HG03159 (cell line): ENCODE data around the gene XXYLT1.
"Not testable (repeated sequence)": the region's sequence is repeated elsewhere in the genome, so short reads cannot be mapped to it uniquely, and the experiment has no call there.

Experiments
- ATAC-seq: cut with Tn5 transposase; IDR thresholded peaks from one replicate; pipeline ENCODE4 v1.9.1; 2021; ENCODE audit warnings: mild to moderate bottlenecking, moderate library complexity; ENCODE audit not compliant: unreplicated experiment

The XXYLT1 gene

GRCh38 chr3:195270817-195271409 lies at the start of gene XXYLT1:
TSS of gene XXYLT1 (minus strand) at chr3:195271159. CDS start at chr3:195271058, 101 bp downstream.
- peak; percentile 82 for ATAC-seq

DNA sequence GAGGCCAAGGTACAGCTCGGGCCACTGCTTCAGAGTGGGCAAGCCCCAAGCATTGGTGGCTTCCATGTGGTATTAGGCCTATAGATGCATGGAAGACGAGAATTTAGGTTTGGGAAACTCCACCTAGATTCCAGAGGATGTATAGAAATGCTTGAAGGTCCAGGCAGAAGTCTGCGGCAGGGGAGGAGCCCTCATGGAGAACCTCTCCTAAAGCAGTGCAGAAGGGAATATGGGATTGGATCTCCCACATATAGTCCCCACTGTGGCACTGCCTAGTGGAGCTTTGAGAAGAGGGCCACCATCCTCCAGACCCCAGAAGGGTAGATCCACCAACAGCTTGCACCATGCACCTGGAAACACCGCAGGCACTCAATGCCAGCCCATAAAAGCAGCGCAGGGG lies 48.1 kb upstream of the XXYLT1 start:
- no peak for ATAC-seq

DNA sequence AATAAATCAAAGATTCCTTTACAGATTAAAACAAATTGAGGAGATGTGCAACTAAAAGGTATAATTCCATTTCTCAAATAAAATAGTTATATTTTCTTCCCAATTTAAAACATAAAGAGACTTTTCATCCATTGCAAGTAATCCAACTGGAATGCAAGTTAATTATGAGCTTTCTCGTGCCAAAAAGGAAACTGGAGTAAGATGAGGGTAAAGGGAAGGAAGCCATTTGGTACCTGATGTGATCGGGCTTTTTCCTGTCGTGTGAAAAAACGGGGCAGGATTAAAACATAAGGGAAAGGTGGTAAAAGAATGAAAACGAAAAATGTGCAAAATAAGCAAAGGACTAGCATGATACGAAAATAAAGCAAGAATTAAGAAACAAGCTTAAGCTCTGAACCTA lies 41.8 kb upstream of the XXYLT1 start:
- ATAC-seq = no peak

- no peak for ATAC-seq
Observed at GRCh38 chr3:195307711-195308110, 36.8 kb upstream of the XXYLT1 start.

DNA sequence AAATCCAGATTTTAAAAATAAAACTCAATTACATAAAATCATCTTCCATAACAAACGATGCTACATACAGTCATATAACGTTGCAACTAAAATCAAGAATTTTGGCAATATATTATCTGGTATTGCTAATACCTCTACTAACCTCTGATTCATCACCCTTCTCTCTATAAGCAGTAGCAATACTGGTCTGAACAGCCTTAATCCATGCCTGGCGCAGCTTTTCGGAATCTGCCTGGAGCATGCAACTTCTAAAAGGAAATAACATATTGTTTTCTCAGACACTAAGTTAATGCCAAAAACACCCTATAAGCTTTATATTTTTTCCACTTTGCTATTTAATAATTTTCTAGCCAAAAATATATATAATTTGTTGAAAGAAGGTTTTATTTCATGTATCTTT lies 35.4 kb upstream of the XXYLT1 start:
- ATAC-seq = no peak

DNA sequence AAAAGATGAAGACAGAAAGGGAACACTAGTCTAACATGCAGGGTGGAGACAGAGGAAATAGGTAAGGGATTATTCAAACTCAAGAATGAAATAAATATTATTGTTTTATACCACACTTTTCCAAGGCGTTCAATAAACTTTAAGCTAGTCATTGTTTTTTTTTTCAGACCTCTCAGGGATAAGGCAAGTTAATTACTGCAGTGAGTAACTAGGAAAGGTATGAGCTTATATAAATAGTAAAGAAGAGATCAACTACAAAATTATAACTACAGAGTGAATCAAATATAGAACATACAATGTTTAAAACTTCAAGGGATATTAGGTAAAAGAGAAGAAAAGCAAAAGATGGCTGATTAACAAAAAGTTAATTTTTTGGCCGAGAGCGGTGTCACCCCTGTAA lies 31.5 kb upstream of the XXYLT1 start:
- no peak for ATAC-seq

- ATAC-seq = no peak
Observed at GRCh38 chr3:195297446-195297845, 26.5 kb upstream of the XXYLT1 start.

- no peak for ATAC-seq
Observed at GRCh38 chr3:195296662-195297061, 25.7 kb upstream of the XXYLT1 start.

GRCh38 chr3:195291121-195291520 lies 20.2 kb upstream of the XXYLT1 start:
- ATAC-seq = no peak

DNA sequence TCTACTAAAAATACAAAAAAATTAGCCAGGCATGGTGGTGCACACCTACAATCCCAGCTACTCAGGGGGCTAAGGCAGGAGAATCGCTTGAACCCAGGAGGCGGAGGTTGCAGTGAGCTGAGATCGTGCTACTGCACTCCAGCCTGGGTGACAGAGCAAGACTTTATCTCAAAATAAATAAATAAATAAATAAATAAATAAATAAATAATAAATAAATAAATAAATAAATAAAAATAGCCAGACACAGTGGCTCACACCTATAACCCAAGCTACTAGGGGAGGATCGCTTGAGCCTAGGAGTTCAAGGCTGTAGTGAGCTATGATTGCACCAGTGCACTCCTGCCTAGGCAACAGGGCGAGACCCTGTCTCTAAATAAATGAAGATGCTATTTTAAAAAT lies 19.7 kb upstream of the XXYLT1 start:
- not testable (repeated sequence) for ATAC-seq

DNA sequence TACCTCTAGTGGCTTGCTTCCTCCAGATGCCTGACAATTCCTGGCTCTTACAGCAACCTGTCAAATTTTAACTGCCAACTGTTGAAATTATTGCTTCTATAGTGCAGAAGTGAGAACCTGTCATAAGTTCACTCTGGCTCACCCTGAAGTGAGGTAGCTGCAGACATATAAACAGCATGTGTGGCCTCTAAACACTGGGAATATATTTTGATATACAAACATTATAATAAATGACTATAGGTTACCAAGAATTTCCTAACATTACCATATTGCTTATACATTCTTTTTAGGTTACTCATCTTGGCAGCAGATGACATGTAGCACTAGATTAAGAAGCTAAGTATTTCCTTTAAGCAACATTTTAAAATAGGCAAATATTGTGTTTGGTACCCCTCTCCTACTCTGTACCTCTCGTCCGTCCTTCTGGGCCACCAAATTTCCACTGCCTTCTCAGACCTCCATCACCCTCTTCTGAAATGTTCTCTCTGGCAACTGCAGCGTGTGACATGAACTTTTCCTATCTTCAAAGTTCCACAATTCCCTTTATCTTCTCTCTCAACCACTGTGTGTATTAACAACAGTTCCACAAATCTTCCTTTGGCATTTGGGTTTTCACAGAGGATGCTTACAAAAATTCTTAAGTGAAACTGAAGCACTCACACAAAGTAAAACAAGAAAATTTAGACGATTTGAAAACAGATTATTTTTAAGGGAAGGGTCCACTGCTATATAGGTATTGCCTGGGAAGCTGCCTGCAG lies 15.3 kb upstream of the XXYLT1 start:
- no peak for ATAC-seq

- no peak for ATAC-seq
Observed at GRCh38 chr3:195285372-195285771, 14.4 kb upstream of the XXYLT1 start.

- no peak for ATAC-seq
Observed at GRCh38 chr3:195284842-195285241, 13.9 kb upstream of the XXYLT1 start.

- ATAC-seq = no peak
Observed at GRCh38 chr3:195282961-195283360, 12.0 kb upstream of the XXYLT1 start.

- ATAC-seq = no peak
Observed at GRCh38 chr3:195274259-195274966, 3.5 kb upstream of the XXYLT1 start.

DNA sequence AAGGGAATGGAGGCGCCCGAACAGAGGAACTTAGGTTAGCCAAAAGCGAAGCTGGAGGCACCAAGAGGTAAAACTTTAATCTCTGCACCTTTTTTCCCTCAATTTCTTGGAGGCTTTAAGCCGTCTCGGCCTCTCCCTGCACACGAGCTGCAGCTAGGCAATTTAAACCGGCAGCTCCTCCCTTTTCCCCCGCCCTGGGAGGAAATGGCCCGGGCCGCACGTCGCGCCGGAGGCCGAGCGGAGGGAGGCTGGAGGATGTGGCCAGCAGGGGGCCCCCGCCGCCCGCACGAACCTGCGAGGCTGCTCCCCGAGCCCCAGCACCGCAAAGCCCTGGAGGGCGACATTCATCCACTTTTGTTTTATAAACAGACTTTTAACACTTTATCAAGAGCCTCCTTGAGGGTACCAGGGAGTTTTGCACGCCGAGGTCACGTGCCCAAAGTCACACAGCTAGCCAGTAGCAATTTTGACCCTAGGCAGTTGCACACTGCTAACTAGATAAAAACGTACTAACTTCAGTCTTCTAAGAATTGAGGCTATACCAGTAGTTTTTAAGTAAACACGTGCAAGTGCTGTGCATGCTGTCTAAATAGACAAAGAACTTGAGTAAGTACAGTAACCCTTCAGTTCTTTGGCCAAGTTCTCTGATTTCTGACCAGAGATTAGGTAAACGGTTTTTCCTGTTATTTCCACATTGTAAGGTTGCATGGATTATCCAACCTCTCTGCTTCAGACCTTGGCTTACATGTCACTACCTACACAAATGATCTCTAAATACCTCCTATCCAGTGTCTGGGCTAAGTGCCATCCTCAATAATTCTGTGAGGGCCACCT lies 668 bp upstream of the XXYLT1 start:
- ATAC-seq = peak; percentile 66

DNA sequence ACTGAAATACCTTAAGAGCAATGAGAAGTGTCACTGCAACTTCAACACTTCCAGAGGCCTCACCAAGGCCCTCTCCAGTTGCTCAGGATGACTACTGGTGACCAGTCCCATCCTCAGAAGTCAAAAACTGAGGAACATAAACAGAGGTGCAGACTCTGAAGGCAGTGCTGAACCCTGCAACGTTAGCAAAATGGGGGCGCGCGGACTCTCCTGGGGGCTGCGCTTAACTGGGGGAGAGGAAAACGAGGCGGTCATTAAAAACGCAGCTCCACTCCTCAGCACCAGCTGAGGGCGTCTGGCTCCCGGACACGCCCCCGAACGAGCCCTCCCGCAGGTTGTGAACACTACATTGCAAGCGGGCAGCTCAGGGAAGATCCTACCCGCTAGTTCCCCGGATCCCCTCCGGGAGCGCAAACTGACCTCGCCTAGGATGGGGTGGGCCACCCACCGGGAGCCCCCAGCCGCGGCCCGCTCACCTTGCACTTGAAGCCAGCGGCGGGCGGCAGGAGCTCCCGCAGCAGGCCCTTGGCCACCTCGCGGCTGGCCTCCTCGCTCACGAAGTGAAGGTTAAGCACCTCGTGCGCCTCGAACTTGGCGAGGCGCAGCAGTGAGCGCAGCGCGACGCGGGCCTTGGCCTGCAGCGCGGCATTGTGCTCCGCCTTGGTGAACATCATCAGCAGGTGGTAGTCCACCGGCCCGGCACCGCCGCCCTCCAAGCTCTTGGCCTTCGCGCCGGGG lies 711 bp downstream of the XXYLT1 start:
- peak; percentile 14 for ATAC-seq

GRCh38 chr3:195269375-195270078 lies 1.4 kb downstream of the XXYLT1 start:
- no peak for ATAC-seq

DNA sequence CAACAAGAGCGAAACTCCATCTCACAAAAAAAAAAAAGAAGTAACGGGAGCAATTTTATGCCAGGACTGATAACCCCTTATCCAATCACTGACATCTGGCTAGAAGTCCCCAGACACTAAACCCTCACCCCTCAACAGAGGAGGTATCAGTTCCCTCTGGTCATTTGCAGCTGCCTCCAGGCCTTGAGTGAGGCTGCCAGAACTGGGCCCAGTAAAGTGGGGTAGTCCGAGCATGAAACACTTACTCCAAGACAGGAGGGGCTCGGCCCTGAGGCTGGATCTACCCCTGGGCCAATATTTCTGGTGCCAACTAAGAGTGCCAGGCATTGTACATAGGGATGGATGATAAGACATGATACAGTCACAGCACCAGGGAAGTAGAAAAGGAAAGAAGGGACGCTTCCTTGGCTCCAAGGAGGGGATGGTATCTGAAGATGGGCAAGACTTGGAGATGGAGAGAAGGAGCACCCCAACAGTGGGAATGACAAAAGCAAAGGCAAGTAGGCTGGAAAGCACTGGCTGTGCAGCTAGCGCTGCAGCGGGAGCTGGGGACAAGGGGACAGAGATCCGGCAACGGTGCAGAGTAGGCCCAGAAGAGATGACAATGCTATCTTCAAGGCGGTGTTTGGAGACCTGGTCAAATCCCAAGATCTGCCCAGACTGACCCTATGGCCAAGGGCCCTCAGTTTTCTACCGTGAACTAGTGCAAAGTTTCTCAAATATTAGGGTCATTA lies 2.2 kb downstream of the XXYLT1 start:
- no peak for ATAC-seq
